Esophagus squamous epithelium (tissue), 5 donors: ENCODE results near the gene TEX29. TPM values are rescaled to one million over a fixed set of nuclear protein-coding genes. Genes with fewer than 3 reads are reported as not detected.

Experiments used
- DNase-seq: peaks from one replicate; lab custom pipeline; 2025; lab: John Stamatoyannopoulos, UW
- H3K27ac ChIP-seq, 4 donors: fragments of 200-600 bp; sonication (generic); one replicate each; pipeline ENCODE4 v1.5.1; 2016 to 2019; ENCODE audit warnings: mild to moderate bottlenecking in 1 of 4
- H3K27me3 ChIP-seq, 4 donors: fragments of 200-600 bp; sonication (generic); 1 replicate in 3 of 4; 2 replicates in 1 of 4; pipeline versions ENCODE4 v1.5.1 to v1.6.0; 2017 to 2021; ENCODE audit warnings: antibody characterized with exemption in 1 of 4
- H3K36me3 ChIP-seq, 3 donors: fragments of 200-600 bp; sonication (generic); one replicate each; pipeline ENCODE4 v1.5.1; 2016 to 2019
- H3K4me1 ChIP-seq, 3 donors: fragments of 200-600 bp; sonication (generic); one replicate each; pipeline ENCODE4 v1.5.1; 2017 to 2019
- H3K4me3 ChIP-seq, 4 donors: fragments of 200-600 bp; sonication (generic); 1 replicate in 3 of 4; 2 replicates in 1 of 4; pipeline ENCODE4 v1.5.1; 2016 to 2019; ENCODE audit warnings: mild to moderate bottlenecking in 2 of 4, moderate library complexity in 1 of 4
- H3K9me3 ChIP-seq, 3 donors: fragments of 200-600 bp; sonication (generic); one replicate each; pipeline ENCODE4 v1.5.1; 2016 to 2019
- CTCF ChIP-seq, 6 experiments: fragments of 450-650 bp in 4 of 6; fragments of 200-600 bp in 2 of 6; sonication (generic) in 2 of 6; IDR thresholded peaks; one replicate each; pipeline ENCODE4 v1.5.1; 2016 to 2019; ENCODE audit warnings: antibody characterized with exemption in 6 of 6, mild to moderate bottlenecking in 4 of 6, moderate library complexity in 4 of 6
- POLR2A ChIP-seq, 4 donors: fragments of 450-650 bp; IDR thresholded peaks; one replicate each; pipeline ENCODE4 v1.6.1; 2017; ENCODE audit warnings: antibody characterized with exemption in 4 of 4, mild to moderate bottlenecking in 4 of 4, moderate library complexity in 3 of 4
- WGBS, 2 donors: methylation state at CpG; one replicate each; pipeline ENCODE4 v1.1.5; 2018; 5-methylcytosine and 5-hydroxymethylcytosine counted together
- intact Hi-C: fragments of 100-400 bp; cut with DNase I; formaldehyde crosslinking; loops from one replicate; pipeline ENCODE4 v1.15.0; 2022
- total RNA-seq, 4 donors: library from RNA; depleted of rRNA; stranded (reverse); fragments of >200 nt; gene quantifications; one replicate each; pipeline ENCODE4 v1.1.0, GENCODE V29; 2016
- donor health status: DM: yes; HTN: yes; CAD: no.

Gene TEX29
- not detected for total RNA-seq

- no peaks in the 10 kb centered on the region for H3K9me3 ChIP-seq
- peaks cover 0 to 7% (median 0%) of the 10 kb centered on the region in 3 donors for H3K36me3 ChIP-seq
- no peak within 1 kb of the TSS for H3K27ac ChIP-seq
- WGBS, 2 donors, result 76 to 90% methylated on average over 10 to 13 of the region's 35 CpGs
- no peak within 1 kb of the TSS for H3K4me3 ChIP-seq
- intact Hi-C loops, result no loop called here
- no peak for TF ChIP-seq CTCF (IDR thresholded peaks at IDR 0.05)
- TF ChIP-seq POLR2A (IDR thresholded peaks at IDR 0.05), result no peak
- no peaks in the 10 kb centered on the region for H3K4me1 ChIP-seq
- no peaks in the 10 kb centered on the region for H3K27me3 ChIP-seq
- no peak for DNase-seq
Observed at GRCh38 chr13:111319998-111320911, at the start of gene TEX29. TSS of gene TEX29 (plus strand) at chr13:111320642. CDS start at chr13:111320891, 249 bp downstream.

DNA sequence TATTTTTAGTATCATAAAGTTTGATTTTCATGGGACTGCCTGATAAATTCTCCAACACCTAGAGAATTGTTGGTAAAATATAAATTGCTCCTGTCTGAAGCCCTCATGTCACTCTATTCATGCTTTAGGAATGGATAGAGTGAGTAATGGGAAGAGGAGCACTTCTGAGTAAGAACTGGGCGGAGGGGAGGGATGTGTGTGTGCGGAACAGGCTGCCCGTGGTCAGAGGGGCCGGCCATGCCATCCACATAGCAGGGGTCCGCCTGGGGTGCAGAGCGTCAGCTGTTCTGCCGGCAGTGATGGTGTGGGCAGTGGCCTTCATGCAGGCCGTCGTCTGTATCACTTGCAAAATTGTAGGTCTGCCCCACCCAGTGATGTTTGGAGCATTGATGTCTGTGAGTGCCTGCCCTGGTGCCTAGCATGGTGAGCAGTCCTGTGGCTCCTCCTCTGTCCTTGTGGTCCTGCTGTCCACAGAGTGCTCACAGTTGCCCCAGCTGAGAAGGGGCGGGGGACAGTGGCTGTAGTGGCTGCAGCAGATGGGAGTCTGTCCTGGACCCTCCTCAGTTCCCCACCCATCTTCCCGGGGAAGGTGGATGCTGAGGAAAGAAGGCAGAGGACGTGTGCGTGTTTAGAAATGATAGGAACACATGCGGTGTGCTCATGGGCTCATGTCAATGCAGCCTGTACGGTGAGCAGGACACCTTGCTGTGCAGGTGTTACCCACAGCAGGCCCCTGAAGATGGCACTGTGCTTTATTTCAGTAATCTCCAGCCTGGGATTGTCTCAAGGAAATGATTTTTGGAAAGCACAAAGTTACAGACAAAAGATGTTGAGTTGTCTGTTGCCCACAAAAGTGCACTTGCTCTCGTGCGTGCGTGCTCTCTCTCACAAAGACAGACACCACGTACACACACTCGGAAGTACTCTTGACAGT, 49.4 kb upstream of the TEX29 start:
- no peak for TF ChIP-seq POLR2A (IDR thresholded peaks at IDR 0.05)
- no peak for TF ChIP-seq CTCF (IDR thresholded peaks at IDR 0.05)
- 92 to 95% methylated on average over 14 to 16 of the region's 20 CpGs for WGBS, 2 donors
- H3K36me3 ChIP-seq, result peaks cover 0 to 91% (median 13%) of the 10 kb centered on the region in 3 donors
- no peaks in the 10 kb centered on the region for H3K9me3 ChIP-seq
- H3K4me1 ChIP-seq, result peaks cover 0 to 21% (median 3%) of the 10 kb centered on the region in 3 donors
- intact Hi-C loops, result no loop called here
- no peak overlapping the region for H3K27ac ChIP-seq
- no peak overlapping the region for H3K4me3 ChIP-seq
- no peak for DNase-seq
- no peaks in the 10 kb centered on the region for H3K27me3 ChIP-seq

- peak overlapping the region in 1 of 4 donors; percentile 2 for H3K27ac ChIP-seq
- DNase-seq, result no peak
- TF ChIP-seq POLR2A (IDR thresholded peaks at IDR 0.05), result no peak
- no peak for TF ChIP-seq CTCF (IDR thresholded peaks at IDR 0.05)
- H3K27me3 ChIP-seq, result no peaks in the 10 kb centered on the region
- H3K36me3 ChIP-seq, result peaks cover 0 to 94% (median 13%) of the 10 kb centered on the region in 3 donors
- H3K9me3 ChIP-seq, result no peaks in the 10 kb centered on the region
- intact Hi-C loops, result no loop called here
- H3K4me1 ChIP-seq, result peaks cover 0 to 21% (median 3%) of the 10 kb centered on the region in 3 donors
- H3K4me3 ChIP-seq, result no peak overlapping the region
- WGBS, 2 donors, result 74 to 77% methylated on average over 7 of the region's 7 CpGs
Observed at GRCh38 chr13:111272117-111272516, 48.3 kb upstream of the TEX29 start.

- intact Hi-C loops, result no loop called here
- Histone ChIP-seq H3K27me3 (no peaks in the 10 kb centered on the region), H3K36me3 (peaks cover 6 to 91% (median 6%) of the 10 kb centered on the region in 3 donors), H3K4me1 (peaks cover 0 to 13% (median 0%) of the 10 kb centered on the region in 3 donors), H3K9me3 (no peaks in the 10 kb centered on the region), H3K27ac (no peak overlapping the region), H3K4me3 (no peak overlapping the region)
- WGBS, 2 donors, result 92 to 93% methylated on average over 10 of the region's 10 CpGs
- no peak for DNase-seq
- TF ChIP-seq POLR2A (IDR thresholded peaks at IDR 0.05), result no peak
- no peak for TF ChIP-seq CTCF (IDR thresholded peaks at IDR 0.05)
Observed at GRCh38 chr13:111275382-111275781, 45.1 kb upstream of the TEX29 start.
